Osteocyte (in vitro differentiated cells): ENCODE measurements around the gene ALG1. TPM values are rescaled to one million over a fixed set of nuclear protein-coding genes. Genes with fewer than 3 reads are reported as not detected.
"Not testable (repeated sequence)": the region's sequence is repeated elsewhere in the genome, so short reads cannot be mapped to it uniquely, and the experiment has no call there.

Experiments used
- DNase-seq: peaks from one replicate; pipeline ENCODE4 v3.0.0; 2021; ENCODE audit warnings: mixed read lengths; ENCODE audit not compliant: unreplicated experiment; ENCODE audit errors: extremely low spot score
- H3K27ac Mint-ChIP-seq: one replicate; pipeline ENCODE4 v1.8.0; 2021; ENCODE audit warnings: mild to moderate bottlenecking, mixed read lengths; ENCODE audit not compliant: unreplicated experiment
- H3K27me3 Mint-ChIP-seq: one replicate; pipeline ENCODE4 v1.8.0; 2021; ENCODE audit warnings: mixed read lengths; ENCODE audit not compliant: unreplicated experiment
- H3K36me3 Mint-ChIP-seq: one replicate; pipeline ENCODE4 v1.8.0; 2021; ENCODE audit warnings: mixed read lengths; ENCODE audit not compliant: unreplicated experiment
- H3K4me1 Mint-ChIP-seq: one replicate; pipeline ENCODE4 v1.8.0; 2021; ENCODE audit warnings: mixed read lengths; ENCODE audit not compliant: unreplicated experiment
- H3K4me3 Mint-ChIP-seq: one replicate; pipeline ENCODE4 v1.8.0; 2021; ENCODE audit warnings: mild to moderate bottlenecking, moderate library complexity, mixed read lengths; ENCODE audit not compliant: unreplicated experiment
- H3K9me3 Mint-ChIP-seq: one replicate; pipeline ENCODE4 v1.8.0; 2021; ENCODE audit warnings: mixed read lengths; ENCODE audit not compliant: unreplicated experiment
- total RNA-seq: library from RNA; stranded (reverse); gene quantifications from 2 replicates; pipeline ENCODE4 v1.2.1, GENCODE V29; 2021

ALG1 gene
- total RNA-seq, 1 donor from 2014 or later, result 31.6 TPM

GRCh38 chr16:5131467-5132004 is 59.9 kb downstream of the ALG1 start:
- DNase-seq, H3K4me1 Mint-ChIP-seq, H3K36me3 Mint-ChIP-seq, H3K9me3 Mint-ChIP-seq, H3K4me3 Mint-ChIP-seq, H3K27ac Mint-ChIP-seq, H3K27me3 Mint-ChIP-seq: not testable (repeated sequence)

- DNase-seq, H3K27ac Mint-ChIP-seq, H3K36me3 Mint-ChIP-seq, H3K27me3 Mint-ChIP-seq, H3K4me3 Mint-ChIP-seq, H3K9me3 Mint-ChIP-seq, H3K4me1 Mint-ChIP-seq: not testable (repeated sequence)
Measured at GRCh38 chr16:5132915-5133600, 61.4 kb downstream of the ALG1 start.

GRCh38 chr16:5134739-5135452 is 63.3 kb downstream of the ALG1 start:
- DNase-seq, H3K4me1 Mint-ChIP-seq, H3K27me3 Mint-ChIP-seq, H3K4me3 Mint-ChIP-seq, H3K9me3 Mint-ChIP-seq, H3K27ac Mint-ChIP-seq, H3K36me3 Mint-ChIP-seq: not testable (repeated sequence)

Other genes starting within 250 kb of the ALG1 start
- 73.5 and 76.9 TPM in 2 replicates for gene GLYR1, start 224.6 kb upstream of the ALG1 start, total RNA-seq
- gene UBN1, start 224.4 kb upstream of the ALG1 start, total RNA-seq, result 50.3 and 50.8 TPM in 2 replicates
- gene PPL, start 134.7 kb upstream of the ALG1 start, total RNA-seq, result 9.7 and 10.3 TPM in 2 replicates
- gene SEC14L5, start 113.5 kb upstream of the ALG1 start, total RNA-seq, result not detected in 2 replicates
- 16.8 and 19.9 TPM in 2 replicates for gene NAGPA, start 37.9 kb upstream of the ALG1 start, total RNA-seq
- not detected in 2 replicates for gene C16orf89, start 5.9 kb upstream of the ALG1 start, total RNA-seq
- 9.3 and 9.9 TPM in 2 replicates for gene EEF2KMT, start 26.0 kb downstream of the ALG1 start, total RNA-seq